Left lung (tissue), 10 donors: ENCODE results near the gene DUSP7. TPM values are rescaled to one million over a fixed set of nuclear protein-coding genes. Genes with fewer than 3 reads are reported as not detected.
A peak's percentile ranks its signal among the peaks of the same experiment; 100 is the strongest.

ENCODE experiments used
- ATAC-seq: fragments of 200-7000 bp; cut with Tn5 transposase; one replicate; pipeline ENCODE4 v1.9.1; 2020; ENCODE audit warnings: moderate library complexity
- DNase-seq, 4 donors: peaks; one replicate each; pipeline ENCODE4 v3.0.0-alpha.2; 2013 to 2020
- H3K27ac ChIP-seq, 2 donors: fragments of 200-600 bp; sonication (generic) in 1 of 2; one replicate each; pipeline versions ENCODE4 v1.5.0 to v1.8.0; 2020 to 2021
- H3K27me3 ChIP-seq, 2 donors: fragments of 200-600 bp; sonication (generic) in 1 of 2; one replicate each; pipeline versions ENCODE4 v1.5.0 to v1.8.0; 2020 to 2021
- H3K36me3 ChIP-seq, 2 donors: fragments of 200-600 bp; sonication (generic) in 1 of 2; one replicate each; pipeline versions ENCODE4 v1.5.0 to v1.8.0; 2020 to 2021
- H3K4me1 ChIP-seq, 2 donors: fragments of 200-600 bp; one replicate each; pipeline ENCODE4 v1.8.0; 2021
- H3K4me3 ChIP-seq, 2 donors: fragments of 200-600 bp; sonication (generic) in 1 of 2; one replicate each; pipeline versions ENCODE4 v1.5.0 to v1.8.0; 2020 to 2021; ENCODE audit warnings: mild to moderate bottlenecking in 1 of 2
- H3K9me3 ChIP-seq, 2 donors: fragments of 200-600 bp; sonication (generic) in 1 of 2; one replicate each; pipeline versions ENCODE4 v1.5.0 to v1.8.0; 2020 to 2021
- intact Hi-C, 2 donors: fragments of 100-400 bp; cut with DNase I; formaldehyde crosslinking; loops; one replicate each; pipeline versions ENCODE4 v1.11.2 to v1.14.2; 2022
- polyA plus RNA-seq, 6 donors: library from polyadenylated mRNA; unstranded; fragments of 120-200 nt; gene quantifications; one replicate each; pipeline ENCODE4 v1.2.1, GENCODE V29; 2013; ENCODE audit not compliant: insufficient read length in 6 of 6
- total RNA-seq, 2 donors: library from RNA; stranded (reverse); fragmentation: NEBNext Ultra II Directional; extraction: Animal tissue kit (Norgen Biotek cat#: 25700); gene quantifications; one replicate each; pipeline ENCODE4 v1.2.1, GENCODE V29; 2021
- TF ChIP-seq, protein P1 (sequence below), 2 donors: fragments of 200-600 bp; sonication (generic) in 1 of 2; IDR thresholded peaks; one replicate each; pipeline versions ENCODE4 v1.5.0 to v1.8.0; 2021; ENCODE audit warnings: antibody characterized with exemption in 2 of 2
- donor health status: DM: no; HTN: yes; CAD: no.
- donor health status: DM: no; HTN: no; CAD: no.

The DUSP7 gene
- total and polyA plus RNA-seq, 8 donors = 17.5 to 38.3 (median 21.1) TPM

DNA sequence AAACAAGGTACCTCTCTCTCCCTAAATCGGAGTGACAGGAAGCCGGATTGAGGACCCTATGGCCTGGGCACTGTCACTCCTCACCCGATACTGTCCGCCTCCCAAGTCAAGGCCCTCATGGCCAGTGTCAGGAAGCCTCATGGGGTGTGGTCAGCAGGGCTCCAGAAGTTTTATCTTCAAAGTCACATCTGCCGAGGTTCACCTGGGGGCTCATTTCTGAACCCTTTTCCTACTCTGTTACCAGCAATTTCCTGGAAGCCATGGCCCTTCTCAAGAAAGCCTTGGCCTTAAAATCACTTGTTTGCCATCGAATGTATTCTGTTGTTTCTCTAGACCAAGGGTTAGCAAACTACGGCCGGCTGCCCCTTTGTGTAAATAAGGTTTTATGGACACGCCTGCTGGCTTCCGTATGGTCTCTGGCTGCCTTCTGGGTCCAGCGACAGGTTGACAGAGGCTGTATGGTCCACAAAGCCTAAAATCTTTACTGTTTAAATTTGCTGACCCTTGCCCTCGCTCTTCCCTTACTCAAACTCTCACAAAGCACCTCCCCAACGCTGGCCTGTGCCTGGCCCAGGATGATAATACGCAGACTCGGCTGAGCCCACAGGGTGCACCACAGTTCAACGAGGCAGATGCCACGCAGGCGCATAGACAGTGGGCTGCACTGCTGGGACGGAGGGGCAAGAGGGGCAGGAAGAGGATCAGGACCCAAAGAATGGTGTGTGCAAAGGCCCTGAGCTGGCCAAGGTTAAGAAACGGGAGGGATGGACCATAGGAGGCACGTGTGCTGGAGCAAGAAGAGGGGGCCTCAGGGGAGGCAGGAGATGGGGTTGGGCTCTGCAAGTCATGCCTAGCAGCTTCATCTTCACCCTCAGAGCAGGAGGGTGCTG is 24.7 kb upstream of the DUSP7 start:
- no peaks in the 10 kb centered on the region for H3K27me3 ChIP-seq
- intact Hi-C loops = no loop called here
- TF ChIP-seq, protein P1, sequence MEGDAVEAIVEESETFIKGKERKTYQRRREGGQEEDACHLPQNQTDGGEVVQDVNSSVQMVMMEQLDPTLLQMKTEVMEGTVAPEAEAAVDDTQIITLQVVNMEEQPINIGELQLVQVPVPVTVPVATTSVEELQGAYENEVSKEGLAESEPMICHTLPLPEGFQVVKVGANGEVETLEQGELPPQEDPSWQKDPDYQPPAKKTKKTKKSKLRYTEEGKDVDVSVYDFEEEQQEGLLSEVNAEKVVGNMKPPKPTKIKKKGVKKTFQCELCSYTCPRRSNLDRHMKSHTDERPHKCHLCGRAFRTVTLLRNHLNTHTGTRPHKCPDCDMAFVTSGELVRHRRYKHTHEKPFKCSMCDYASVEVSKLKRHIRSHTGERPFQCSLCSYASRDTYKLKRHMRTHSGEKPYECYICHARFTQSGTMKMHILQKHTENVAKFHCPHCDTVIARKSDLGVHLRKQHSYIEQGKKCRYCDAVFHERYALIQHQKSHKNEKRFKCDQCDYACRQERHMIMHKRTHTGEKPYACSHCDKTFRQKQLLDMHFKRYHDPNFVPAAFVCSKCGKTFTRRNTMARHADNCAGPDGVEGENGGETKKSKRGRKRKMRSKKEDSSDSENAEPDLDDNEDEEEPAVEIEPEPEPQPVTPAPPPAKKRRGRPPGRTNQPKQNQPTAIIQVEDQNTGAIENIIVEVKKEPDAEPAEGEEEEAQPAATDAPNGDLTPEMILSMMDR (IDR thresholded peaks at IDR 0.05) = no peak
- H3K36me3 ChIP-seq = no peaks in the 10 kb centered on the region
- no peak overlapping the region for H3K4me3 ChIP-seq
- no peak overlapping the region for H3K27ac ChIP-seq
- peak in 1 of 4 donors; percentile 60 for DNase-seq
- H3K9me3 ChIP-seq = no peaks in the 10 kb centered on the region
- H3K4me1 ChIP-seq = peaks cover 0 to 9% of the 10 kb centered on the region in 2 donors
- ATAC-seq = no peak

GRCh38 chr3:52079958-52080357 is 23.6 kb upstream of the DUSP7 start:
- no peak for ATAC-seq
- peak in 1 of 4 donors; percentile 8 for DNase-seq
- intact Hi-C loops = no loop called here
- Histone ChIP-seq H3K4me3 (no peak overlapping the region), H3K27me3 (no peaks in the 10 kb centered on the region), H3K4me1 (peaks cover 0 to 9% of the 10 kb centered on the region in 2 donors), H3K36me3 (peaks cover 0 to under 1% of the 10 kb centered on the region in 2 donors), H3K9me3 (no peaks in the 10 kb centered on the region), H3K27ac (no peak overlapping the region)
- TF ChIP-seq, protein P1 (IDR thresholded peaks at IDR 0.05) = no peak

DNA sequence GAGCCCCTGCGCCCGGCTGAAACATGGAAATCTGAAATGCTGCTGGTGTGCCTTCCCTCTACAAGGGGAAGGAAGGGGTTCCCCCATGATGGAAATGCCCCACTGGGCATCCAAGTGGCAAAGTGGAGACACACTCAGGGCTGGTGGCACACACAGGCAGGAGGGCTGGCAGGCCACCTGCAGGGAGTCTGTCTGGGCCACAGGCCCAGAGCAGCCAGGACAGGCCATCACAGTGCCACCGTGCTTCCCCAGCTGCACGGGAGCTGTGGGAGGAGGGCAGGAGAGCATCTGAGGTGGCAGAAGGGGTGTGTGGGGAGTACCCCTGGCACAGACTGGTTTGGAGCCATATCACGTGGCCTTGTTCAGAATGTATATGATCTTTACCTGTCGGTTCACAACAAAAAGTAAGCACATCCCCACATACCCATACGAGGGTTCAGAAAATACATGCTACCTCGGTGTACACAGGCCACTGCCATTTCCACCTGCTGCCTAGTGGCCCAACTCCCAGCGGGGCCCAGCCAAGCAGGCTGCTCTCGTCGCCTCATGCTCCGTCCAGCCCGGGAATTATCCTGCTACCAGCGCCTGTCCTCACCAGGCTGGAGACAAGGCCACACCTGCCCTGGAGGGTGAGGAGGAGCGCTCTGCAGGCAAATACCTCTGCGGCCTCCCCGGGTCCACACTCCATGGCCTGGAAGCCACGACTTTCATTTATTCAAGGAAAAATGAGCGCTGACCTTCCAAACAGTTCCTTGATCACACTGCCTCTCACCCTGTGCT is 22.6 kb upstream of the DUSP7 start:
- no peaks in the 10 kb centered on the region for H3K27me3 ChIP-seq
- H3K4me1 ChIP-seq = peaks cover 0 to 9% of the 10 kb centered on the region in 2 donors
- no peak overlapping the region for H3K4me3 ChIP-seq
- intact Hi-C loops = no loop called here
- peak in 2 of 4 donors; percentile 4 to 45 for DNase-seq
- no peak overlapping the region for H3K27ac ChIP-seq
- peaks cover 0 to 5% of the 10 kb centered on the region in 2 donors for H3K36me3 ChIP-seq
- no peak for ATAC-seq
- TF ChIP-seq, protein P1 (IDR thresholded peaks at IDR 0.05) = no peak
- no peaks in the 10 kb centered on the region for H3K9me3 ChIP-seq

DNA sequence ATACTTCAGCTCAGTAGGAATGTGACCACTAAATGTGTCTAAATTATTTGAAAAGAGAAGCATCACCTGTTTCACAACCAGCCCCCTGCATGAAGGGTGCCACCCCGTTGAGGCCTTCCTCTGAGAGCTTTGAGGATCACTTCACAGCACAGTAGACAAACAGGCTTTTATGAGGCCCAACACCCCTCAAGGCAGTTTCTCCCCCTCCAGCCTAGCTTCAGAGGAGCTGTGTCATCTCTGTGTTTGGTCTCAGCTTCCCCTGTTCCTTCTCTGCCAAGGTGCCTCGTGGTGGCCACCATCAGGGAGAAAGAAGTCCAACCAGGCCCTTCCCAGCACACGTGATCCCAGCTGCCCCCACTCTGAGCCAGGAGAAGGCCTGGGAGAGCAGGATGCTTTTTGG is 21.6 kb upstream of the DUSP7 start:
- H3K36me3 ChIP-seq = peaks cover 0 to 5% of the 10 kb centered on the region in 2 donors
- peak in 2 of 4 donors; percentile 33 to 76 for DNase-seq
- H3K4me1 ChIP-seq = peaks cover 0 to 9% of the 10 kb centered on the region in 2 donors
- peak overlapping the region; percentile 6 to 24 for H3K27ac ChIP-seq
- H3K9me3 ChIP-seq = no peaks in the 10 kb centered on the region
- H3K4me3 ChIP-seq = no peak overlapping the region
- TF ChIP-seq, protein P1 (IDR thresholded peaks at IDR 0.05) = no peak
- intact Hi-C loops = no loop called here
- ATAC-seq = peak; percentile 80
- H3K27me3 ChIP-seq = no peaks in the 10 kb centered on the region
